Mesenchymal stem cell (in vitro differentiated cells and primary cell): ENCODE results near the gene CCND1.

Experiments
- DNase-seq: peaks from one replicate; pipeline ENCODE4 v3.0.0-alpha.2; 2013
- H2AFZ ChIP-seq: one replicate; pipeline ENCODE4 v1.6.1; 2013; ENCODE audit warnings: low read depth, mild to moderate bottlenecking, control low read depth, inconsistent platforms, low read length, moderate library complexity
- H2AK5ac ChIP-seq: 2 replicates; pipeline ENCODE4 v1.6.1; 2013; ENCODE audit warnings: low read length, moderate library complexity, mild to moderate bottlenecking, inconsistent platforms; ENCODE audit not compliant: severe bottlenecking
- H2BK120ac ChIP-seq: one replicate; pipeline ENCODE4 v1.6.1; 2013; ENCODE audit warnings: low read depth, mild to moderate bottlenecking, inconsistent platforms, low read length, moderate library complexity
- H2BK12ac ChIP-seq, 2 experiments: one replicate each; pipeline ENCODE4 v1.6.1; 2013; ENCODE audit warnings: inconsistent platforms in 2 of 2, low read length in 2 of 2, mild to moderate bottlenecking in 2 of 2, moderate library complexity in 2 of 2, control low read depth in 1 of 2
- H2BK15ac ChIP-seq: one replicate; pipeline ENCODE4 v1.6.1; 2013; ENCODE audit warnings: mild to moderate bottlenecking, low read depth, inconsistent platforms; ENCODE audit not compliant: poor library complexity, severe bottlenecking
- H2BK5ac ChIP-seq: 2 replicates; pipeline ENCODE4 v1.6.1; 2013; ENCODE audit warnings: low read depth, mild to moderate bottlenecking, low read length, control low read depth, inconsistent platforms; ENCODE audit not compliant: poor library complexity, severe bottlenecking
- H3K14ac ChIP-seq, 2 experiments: one replicate each; pipeline ENCODE4 v1.6.1; 2013; ENCODE audit warnings: inconsistent platforms in 2 of 2, low read length in 2 of 2, control low read depth in 1 of 2, mild to moderate bottlenecking in 1 of 2, moderate library complexity in 1 of 2
- H3K18ac ChIP-seq, 2 experiments: one replicate each; pipeline ENCODE4 v1.6.1; 2013; ENCODE audit warnings: inconsistent platforms in 2 of 2, low read length in 2 of 2, control low read depth in 1 of 2, low read depth in 1 of 2, mild to moderate bottlenecking in 1 of 2
- H3K23ac ChIP-seq, 2 experiments: one replicate each; pipeline ENCODE4 v1.6.1; 2013; ENCODE audit warnings: inconsistent platforms in 2 of 2, low read length in 2 of 2, mild to moderate bottlenecking in 2 of 2, moderate library complexity in 2 of 2, control low read depth in 1 of 2
- H3K27ac ChIP-seq: 2 replicates; pipeline ENCODE4 v1.5.1; 2013; ENCODE audit warnings: mild to moderate bottlenecking, moderate library complexity, low read length, control low read depth, inconsistent platforms; ENCODE audit not compliant: poor library complexity, severe bottlenecking
- H3K27me3 ChIP-seq, 2 experiments: 2 replicates each; pipeline versions ENCODE4 v1.6.1 to v1.7.0; 2013; ENCODE audit warnings: low read length in 2 of 2, mild to moderate bottlenecking in 2 of 2, moderate library complexity in 2 of 2, control low read depth in 1 of 2, inconsistent platforms in 1 of 2; ENCODE audit not compliant: control insufficient read depth in 1 of 2, insufficient read depth in 1 of 2
- H3K36me3 ChIP-seq, 2 experiments: 2 replicates each; pipeline versions ENCODE4 v1.6.1 to v1.7.0; 2013; ENCODE audit warnings: low read length in 2 of 2, control low read depth in 1 of 2, inconsistent platforms in 1 of 2, low read depth in 1 of 2, mild to moderate bottlenecking in 1 of 2; ENCODE audit not compliant: insufficient read depth in 2 of 2, control insufficient read depth in 1 of 2
- H3K4ac ChIP-seq, 2 experiments: one replicate each; pipeline ENCODE4 v1.6.1; 2013; ENCODE audit warnings: inconsistent platforms in 2 of 2, low read length in 2 of 2, mild to moderate bottlenecking in 2 of 2, moderate library complexity in 2 of 2, control low read depth in 1 of 2, low read depth in 1 of 2
- H3K4me1 ChIP-seq: 2 replicates; pipeline ENCODE4 v1.6.1; 2013; ENCODE audit warnings: low read depth, low read length, control low read depth; ENCODE audit not compliant: control insufficient read depth, insufficient read depth
- H3K4me2 ChIP-seq: 2 replicates; pipeline ENCODE4 v1.6.1; 2013; ENCODE audit warnings: low read length, mild to moderate bottlenecking, inconsistent platforms; ENCODE audit not compliant: poor library complexity, severe bottlenecking
- H3K4me3 ChIP-seq, 2 experiments: 2 replicates each; pipeline versions ENCODE4 v1.5.1 to v1.7.0; 2013; ENCODE audit warnings: low read length in 2 of 2, mild to moderate bottlenecking in 2 of 2, control low read depth in 1 of 2, low read depth in 1 of 2; ENCODE audit not compliant: insufficient read depth in 1 of 2
- H3K79me1 ChIP-seq: replicated peaks from 2 replicates; pipeline ENCODE4 v1.6.1; 2013; ENCODE audit warnings: mild to moderate bottlenecking, control low read depth, low read length, inconsistent platforms; ENCODE audit not compliant: poor library complexity, severe bottlenecking
- H3K9ac ChIP-seq: 2 replicates; pipeline ENCODE4 v1.7.0; 2013; ENCODE audit warnings: mild to moderate bottlenecking, low read length, moderate library complexity
- H3K9me3 ChIP-seq: 2 replicates; pipeline ENCODE4 v1.7.0; 2013; ENCODE audit warnings: mild to moderate bottlenecking, low read length; ENCODE audit not compliant: control insufficient read depth
- H4K8ac ChIP-seq: one replicate; pipeline ENCODE4 v1.6.1; 2013; ENCODE audit warnings: inconsistent platforms, mild to moderate bottlenecking, low read length, moderate library complexity
- H4K91ac ChIP-seq: one replicate; pipeline ENCODE4 v1.6.1; 2013; ENCODE audit warnings: mild to moderate bottlenecking, low read length, inconsistent platforms
- WGBS: methylation state at CpG from one replicate; pipeline ENCODE4 v1.1.7; 2013; ENCODE audit warnings: mixed read lengths; 5-methylcytosine and 5-hydroxymethylcytosine counted together

The CCND1 gene

DNA sequence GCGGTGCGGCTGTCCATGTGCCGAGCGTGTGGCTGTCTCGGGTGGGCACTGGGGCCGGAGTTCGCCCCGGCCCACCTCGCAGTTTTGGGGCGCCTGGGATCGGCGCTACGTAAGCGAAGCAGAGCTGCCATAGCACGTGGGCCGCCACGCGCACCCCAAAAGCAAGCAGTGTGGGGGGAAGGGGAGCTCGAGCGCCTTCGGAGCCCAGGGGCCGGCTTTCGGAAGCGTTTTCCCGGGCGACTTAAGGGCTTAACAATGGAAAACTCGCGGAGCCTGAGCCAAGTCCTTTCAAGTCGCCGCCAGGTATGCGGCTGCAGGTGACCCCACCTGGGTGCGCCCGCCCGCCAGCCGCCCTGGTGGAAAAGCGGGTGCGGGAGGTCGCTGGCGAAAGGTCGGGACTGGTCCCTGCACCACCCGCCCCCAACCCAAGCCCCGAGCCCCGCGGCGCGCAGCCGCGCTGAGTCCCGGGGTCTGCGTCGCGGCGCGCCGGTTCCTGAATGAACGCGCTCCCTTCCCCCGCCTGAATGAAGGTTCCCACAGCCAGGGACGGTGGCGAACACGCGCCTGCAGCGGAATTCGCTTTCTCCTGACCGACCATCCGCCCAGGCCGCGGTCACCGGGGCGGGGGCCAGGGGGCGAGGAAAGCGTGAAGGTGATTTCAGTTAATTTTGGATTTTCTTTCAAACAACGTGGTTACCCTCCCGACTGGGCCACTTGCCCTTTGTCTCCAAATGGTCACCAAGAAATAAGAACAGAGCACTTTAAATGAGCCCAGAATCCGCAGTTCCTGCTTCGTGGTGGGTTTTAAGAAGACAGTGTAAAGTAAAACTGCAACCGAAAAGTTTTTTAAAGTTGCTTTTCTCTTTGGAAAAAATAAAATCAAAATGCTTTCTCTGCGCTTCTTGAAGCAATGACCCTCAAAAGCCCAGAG is 2.8 kb upstream of the CCND1 start:
- 2% methylated on average over 62 of the region's 78 CpGs for WGBS
- peaks cover 5% of the 10 kb centered on the region for H3K79me1 ChIP-seq
- peak overlapping the region; percentile 85 for H3K4me2 ChIP-seq

DNA sequence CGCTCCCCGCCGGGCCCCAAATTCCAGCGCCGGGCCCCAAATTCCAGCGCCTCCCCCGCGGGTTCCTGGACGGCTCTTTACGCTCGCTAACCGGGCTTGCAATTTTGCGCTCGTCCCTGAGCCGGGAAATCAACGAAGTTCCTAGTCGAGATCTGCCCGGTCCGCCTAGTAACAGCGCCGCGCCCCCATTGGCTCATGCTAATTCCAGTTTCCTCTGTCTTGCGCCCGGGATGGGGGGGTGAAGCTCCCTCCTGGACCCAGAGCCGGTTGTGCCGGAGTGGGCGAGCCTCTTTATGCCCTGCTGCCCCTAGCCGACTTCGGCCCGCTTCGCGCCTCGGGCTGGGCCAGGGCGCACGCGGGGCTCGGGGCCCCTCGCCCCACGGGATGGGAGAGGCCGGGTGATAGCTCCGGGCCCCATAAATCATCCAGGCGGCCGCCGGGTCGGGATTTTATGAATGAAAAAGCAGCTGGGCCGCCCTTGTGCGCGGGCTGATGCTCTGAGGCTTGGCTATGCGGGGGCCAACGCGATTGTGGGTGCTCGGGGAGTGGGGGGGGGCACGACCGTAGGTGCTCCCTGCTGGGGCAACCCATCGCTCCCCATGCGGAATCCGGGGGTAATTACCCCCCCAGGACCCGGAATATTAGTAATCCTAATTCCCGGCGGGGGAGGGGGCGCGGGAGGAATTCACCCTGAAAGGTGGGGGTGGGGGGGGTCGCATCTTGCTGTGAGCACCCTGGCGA is 1.8 kb upstream of the CCND1 start:
- peak overlapping the region; percentile 97 for H4K8ac ChIP-seq
- no peaks in the 10 kb centered on the region for H3K9me3 ChIP-seq
- H2BK5ac ChIP-seq, result peak overlapping the region; percentile 99
- no peak overlapping the region for H2AFZ ChIP-seq
- peaks cover 0 to 6% of the 10 kb centered on the region in 2 experiments for H3K27me3 ChIP-seq
- H2BK12ac ChIP-seq, result no peak overlapping the region
- peak overlapping the region; percentile 85 for H3K4me2 ChIP-seq
- H3K4ac ChIP-seq, result peak overlapping the region; percentile 79 to 95
- H3K18ac ChIP-seq, result peak overlapping the region; percentile 91 to 94
- DNase-seq, result peak; percentile 97
- H2BK15ac ChIP-seq, result peak overlapping the region; percentile 99
- under 1% methylated on average over 64 of the region's 64 CpGs for WGBS
- H3K9ac ChIP-seq, result peak overlapping the region; percentile 97
- no peak overlapping the region for H3K14ac ChIP-seq
- peaks cover 5% of the 10 kb centered on the region for H3K79me1 ChIP-seq
- no peak overlapping the region for H2AK5ac ChIP-seq
- peak overlapping the region; percentile 65 to 99 for H3K4me3 ChIP-seq
- H3K27ac ChIP-seq, result peak overlapping the region; percentile 95
- peaks cover 8% of the 10 kb centered on the region in 2 experiments for H3K36me3 ChIP-seq
- peak overlapping the region; percentile 88 for H4K91ac ChIP-seq
- no peak overlapping the region for H3K23ac ChIP-seq
- H3K4me1 ChIP-seq, result peaks cover 39% of the 10 kb centered on the region
- H2BK120ac ChIP-seq, result peak overlapping the region; percentile 99

More for the DNA sequence above, 2.8 kb upstream of the CCND1 start:
- Histone ChIP-seq H2BK12ac (peak overlapping the region; percentile 51 to 100), H3K4me3 (peak overlapping the region; percentile 52 to 99), H3K4me1 (peaks cover 31% of the 10 kb centered on the region), H3K36me3 (no peaks in the 10 kb centered on the region), H4K8ac (peak overlapping the region; percentile 97), H3K9ac (peak overlapping the region; percentile 97), H3K9me3 (no peaks in the 10 kb centered on the region), H3K27me3 (peaks cover 0 to 10% of the 10 kb centered on the region in 2 experiments), H3K27ac (peak overlapping the region; percentile 95), H3K14ac (no peak overlapping the region), H3K18ac (peak overlapping the region; percentile 92 to 94), H2BK120ac (peak overlapping the region; percentile 99), H4K91ac (peak overlapping the region; percentile 92), H2BK5ac (peak overlapping the region; percentile 94), H2AFZ (no peak overlapping the region), H3K4ac (peak overlapping the region; percentile 85 to 97), H3K23ac (peak overlapping the region in 1 of 2 experiments; percentile 9), H2BK15ac (peak overlapping the region; percentile 99), H2AK5ac (peak overlapping the region; percentile 84)
- DNase-seq, result peak; percentile 81

GRCh38 chr11:69639831-69640230 is 1.1 kb upstream of the CCND1 start:
- H3K36me3 ChIP-seq, result peaks cover 14 to 15% of the 10 kb centered on the region in 2 experiments
- H2BK15ac ChIP-seq, result no peak overlapping the region
- H3K4ac ChIP-seq, result peak overlapping the region in 1 of 2 experiments; percentile 99
- H3K9ac ChIP-seq, result peak overlapping the region; percentile 97
- peaks cover 46% of the 10 kb centered on the region for H3K4me1 ChIP-seq
- H3K4me3 ChIP-seq, result peak overlapping the region in 1 of 2 experiments; percentile 99
- no peak overlapping the region for H2BK5ac ChIP-seq
- H4K8ac ChIP-seq, result no peak overlapping the region
- H3K18ac ChIP-seq, result peak overlapping the region; percentile 76 to 90
- no peak overlapping the region for H2AFZ ChIP-seq
- H3K79me1 ChIP-seq, result peaks cover 5% of the 10 kb centered on the region
- peak overlapping the region; percentile 93 for H3K27ac ChIP-seq
- H4K91ac ChIP-seq, result no peak overlapping the region
- no peak for DNase-seq
- no peaks in the 10 kb centered on the region for H3K27me3 ChIP-seq
- H2AK5ac ChIP-seq, result peak overlapping the region; percentile 70
- no peak overlapping the region for H2BK12ac ChIP-seq
- no peak overlapping the region for H3K14ac ChIP-seq
- H2BK120ac ChIP-seq, result peak overlapping the region; percentile 92
- no peak overlapping the region for H3K23ac ChIP-seq
- H3K9me3 ChIP-seq, result no peaks in the 10 kb centered on the region
- H3K4me2 ChIP-seq, result peak overlapping the region; percentile 66
- WGBS, result 8% methylated on average over 2 of the region's 9 CpGs
